Endothelial cell (in vitro differentiated cells): ENCODE results near the gene CDHR1. TPM values are rescaled to one million over a fixed set of nuclear protein-coding genes. Genes with fewer than 3 reads are reported as not detected.

Experiments used
- DNase-seq: peaks from one replicate; pipeline ENCODE4 v3.0.0; 2021; ENCODE audit warnings: low spot score
- H3K27ac Mint-ChIP-seq: one replicate; pipeline ENCODE4 v1.8.0; 2021; ENCODE audit warnings: mixed read lengths, inconsistent platforms; ENCODE audit not compliant: unreplicated experiment
- H3K27me3 Mint-ChIP-seq: one replicate; pipeline ENCODE4 v1.8.0; 2021; ENCODE audit warnings: mild to moderate bottlenecking, moderate library complexity, mixed read lengths, inconsistent platforms; ENCODE audit not compliant: unreplicated experiment
- H3K36me3 Mint-ChIP-seq: one replicate; pipeline ENCODE4 v1.8.0; 2021; ENCODE audit warnings: mild to moderate bottlenecking, low read depth, mixed read lengths, inconsistent platforms; ENCODE audit not compliant: unreplicated experiment
- H3K4me1 Mint-ChIP-seq: one replicate; pipeline ENCODE4 v1.8.0; 2021; ENCODE audit warnings: mild to moderate bottlenecking, mixed read lengths, inconsistent platforms; ENCODE audit not compliant: unreplicated experiment
- H3K4me3 Mint-ChIP-seq: one replicate; pipeline ENCODE4 v1.8.0; 2021; ENCODE audit warnings: mild to moderate bottlenecking, mixed read lengths, inconsistent platforms; ENCODE audit not compliant: unreplicated experiment
- H3K9me3 Mint-ChIP-seq: one replicate; pipeline ENCODE4 v1.8.0; 2021; ENCODE audit warnings: mixed read lengths, inconsistent platforms; ENCODE audit not compliant: unreplicated experiment
- total RNA-seq: library from RNA; stranded (reverse); fragmentation: NEBNext Ultra II Directional; extraction: Animal tissue kit (Norgen Biotek cat#: 25700); gene quantifications from one replicate; pipeline ENCODE4 v1.2.1, GENCODE V29; 2021; ENCODE audit not compliant: unreplicated experiment
- TF ChIP-seq, protein P1 (sequence below): fragments of 200-600 bp; sonication (generic); IDR thresholded peaks from one replicate; pipeline ENCODE4 v1.5.0; 2021; ENCODE audit warnings: antibody characterized with exemption; ENCODE audit not compliant: unreplicated experiment

The CDHR1 gene
- total RNA-seq, 1 donor from 2014 or later = 1.3 TPM

DNA sequence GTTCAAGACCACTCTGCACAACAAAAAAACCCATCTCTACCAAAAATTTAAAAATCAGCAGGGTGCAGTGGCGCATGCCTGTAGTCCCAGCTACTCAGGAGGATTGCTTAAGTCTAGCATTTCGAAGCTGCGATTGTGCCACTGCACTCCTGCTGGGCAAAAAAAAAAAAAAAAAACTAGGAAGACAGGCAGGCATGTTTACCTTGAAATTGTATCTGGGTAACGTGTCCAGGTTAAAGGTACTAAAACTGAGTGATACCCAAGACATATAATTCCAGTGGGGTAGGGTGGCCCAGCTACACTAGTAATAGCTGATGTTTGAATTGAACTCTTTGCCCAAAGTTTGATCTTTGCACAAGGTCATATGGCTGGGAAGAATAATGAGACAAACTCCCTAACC lies 38.8 kb upstream of the CDHR1 start:
- no peaks in the 10 kb centered on the region for H3K4me1 Mint-ChIP-seq
- DNase-seq = no peak
- no peak overlapping the region for H3K4me3 Mint-ChIP-seq
- TF ChIP-seq, protein P1, sequence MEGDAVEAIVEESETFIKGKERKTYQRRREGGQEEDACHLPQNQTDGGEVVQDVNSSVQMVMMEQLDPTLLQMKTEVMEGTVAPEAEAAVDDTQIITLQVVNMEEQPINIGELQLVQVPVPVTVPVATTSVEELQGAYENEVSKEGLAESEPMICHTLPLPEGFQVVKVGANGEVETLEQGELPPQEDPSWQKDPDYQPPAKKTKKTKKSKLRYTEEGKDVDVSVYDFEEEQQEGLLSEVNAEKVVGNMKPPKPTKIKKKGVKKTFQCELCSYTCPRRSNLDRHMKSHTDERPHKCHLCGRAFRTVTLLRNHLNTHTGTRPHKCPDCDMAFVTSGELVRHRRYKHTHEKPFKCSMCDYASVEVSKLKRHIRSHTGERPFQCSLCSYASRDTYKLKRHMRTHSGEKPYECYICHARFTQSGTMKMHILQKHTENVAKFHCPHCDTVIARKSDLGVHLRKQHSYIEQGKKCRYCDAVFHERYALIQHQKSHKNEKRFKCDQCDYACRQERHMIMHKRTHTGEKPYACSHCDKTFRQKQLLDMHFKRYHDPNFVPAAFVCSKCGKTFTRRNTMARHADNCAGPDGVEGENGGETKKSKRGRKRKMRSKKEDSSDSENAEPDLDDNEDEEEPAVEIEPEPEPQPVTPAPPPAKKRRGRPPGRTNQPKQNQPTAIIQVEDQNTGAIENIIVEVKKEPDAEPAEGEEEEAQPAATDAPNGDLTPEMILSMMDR = no peak
- peaks cover 2% of the 10 kb centered on the region for H3K27me3 Mint-ChIP-seq
- no peak overlapping the region for H3K27ac Mint-ChIP-seq
- no peaks in the 10 kb centered on the region for H3K36me3 Mint-ChIP-seq
- no peaks in the 10 kb centered on the region for H3K9me3 Mint-ChIP-seq

DNA sequence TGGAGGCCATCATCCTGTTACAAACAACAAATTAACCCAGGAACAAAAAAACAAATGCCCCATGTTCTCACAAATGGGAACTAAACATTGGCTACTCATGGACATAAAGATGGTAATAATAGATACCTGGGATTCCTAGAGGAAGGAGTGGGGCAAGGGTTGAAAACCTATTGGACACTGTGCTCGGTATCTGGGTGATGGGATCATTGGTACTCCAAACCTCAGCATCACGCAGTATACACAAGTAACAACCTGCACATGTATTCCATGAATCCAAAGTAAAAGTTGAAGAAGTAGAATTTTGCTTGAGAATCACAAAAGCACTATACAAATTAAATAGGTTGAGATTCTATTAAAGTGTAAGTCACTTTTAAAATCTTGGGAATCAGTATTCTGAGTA lies 38.3 kb upstream of the CDHR1 start:
- H3K4me3 Mint-ChIP-seq = no peak overlapping the region
- TF ChIP-seq, protein P1 = no peak
- H3K27ac Mint-ChIP-seq = no peak overlapping the region
- no peaks in the 10 kb centered on the region for H3K36me3 Mint-ChIP-seq
- H3K27me3 Mint-ChIP-seq = peaks cover 2% of the 10 kb centered on the region
- no peaks in the 10 kb centered on the region for H3K9me3 Mint-ChIP-seq
- DNase-seq = no peak
- no peaks in the 10 kb centered on the region for H3K4me1 Mint-ChIP-seq

DNA sequence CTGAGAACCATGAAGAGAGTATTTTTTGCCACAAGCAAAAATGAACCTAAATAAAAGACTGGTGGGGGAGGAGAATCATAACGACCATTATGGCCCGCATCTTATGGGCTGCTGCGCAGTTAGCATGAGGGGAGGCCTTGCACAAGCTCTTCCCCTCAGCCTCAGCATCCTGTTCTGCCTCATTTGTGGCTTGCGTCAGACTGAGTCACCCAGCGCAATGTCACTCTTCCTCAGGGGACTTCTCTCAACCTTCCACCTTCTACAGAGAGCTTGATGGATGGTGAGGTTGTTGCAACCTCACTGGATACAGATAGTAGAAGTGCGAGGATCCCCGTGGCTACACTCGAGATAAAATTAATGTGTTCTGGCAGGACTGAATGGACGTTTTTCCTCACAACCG lies 37.6 kb upstream of the CDHR1 start:
- TF ChIP-seq, protein P1 = no peak
- no peak overlapping the region for H3K4me3 Mint-ChIP-seq
- peaks cover 2% of the 10 kb centered on the region for H3K27me3 Mint-ChIP-seq
- no peak overlapping the region for H3K27ac Mint-ChIP-seq
- H3K36me3 Mint-ChIP-seq = no peaks in the 10 kb centered on the region
- H3K4me1 Mint-ChIP-seq = no peaks in the 10 kb centered on the region
- no peak for DNase-seq
- H3K9me3 Mint-ChIP-seq = no peaks in the 10 kb centered on the region

DNA sequence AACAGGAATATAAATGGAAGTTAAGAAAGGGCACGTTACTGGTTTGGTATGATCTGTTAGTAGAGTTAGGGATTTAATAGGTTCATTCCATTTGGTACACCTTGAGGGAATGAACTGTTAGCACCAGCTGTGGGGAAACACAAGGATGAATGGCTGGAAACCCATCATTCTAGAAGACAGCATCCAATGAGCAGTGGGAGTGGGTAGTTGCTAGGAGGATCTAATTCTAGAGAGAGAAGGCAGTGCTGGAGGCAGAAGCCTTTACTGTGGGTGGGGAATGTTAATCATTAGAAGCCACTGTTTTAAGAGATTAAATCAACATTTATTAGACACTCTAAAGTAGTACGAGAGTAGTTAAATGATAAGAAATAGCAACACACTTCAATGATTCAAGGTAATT lies 36.3 kb upstream of the CDHR1 start:
- H3K4me3 Mint-ChIP-seq = no peak overlapping the region
- DNase-seq = no peak
- H3K36me3 Mint-ChIP-seq = no peaks in the 10 kb centered on the region
- H3K4me1 Mint-ChIP-seq = no peaks in the 10 kb centered on the region
- no peak overlapping the region for H3K27ac Mint-ChIP-seq
- H3K9me3 Mint-ChIP-seq = no peaks in the 10 kb centered on the region
- TF ChIP-seq, protein P1 = no peak
- H3K27me3 Mint-ChIP-seq = peaks cover 2% of the 10 kb centered on the region

DNA sequence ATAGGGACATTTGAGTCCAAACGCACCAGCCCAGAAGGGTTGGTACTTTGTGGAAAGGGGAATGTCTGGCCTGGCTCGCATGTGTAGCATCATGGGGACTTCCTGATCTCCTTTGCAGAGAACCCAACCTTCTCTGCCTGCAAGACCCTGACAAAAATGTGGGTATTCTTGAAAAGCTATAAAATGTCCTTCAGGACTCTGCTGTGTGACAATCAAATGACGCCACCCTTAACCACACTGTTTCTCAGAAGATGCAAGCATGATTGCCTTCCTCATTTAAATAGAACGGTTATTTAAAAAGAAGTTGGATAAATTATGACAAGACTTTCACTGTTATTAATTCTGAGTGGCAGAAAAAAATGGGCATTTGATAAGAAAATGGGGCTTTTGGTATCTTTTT lies 35.8 kb upstream of the CDHR1 start:
- Mint-ChIP-seq H3K4me3 (no peak overlapping the region), H3K4me1 (no peaks in the 10 kb centered on the region)

More for the DNA sequence above, 35.8 kb upstream of the CDHR1 start:
- DNase-seq = no peak
- H3K27ac Mint-ChIP-seq = no peak overlapping the region
- peaks cover 2% of the 10 kb centered on the region for H3K27me3 Mint-ChIP-seq
- no peaks in the 10 kb centered on the region for H3K9me3 Mint-ChIP-seq
- H3K36me3 Mint-ChIP-seq = no peaks in the 10 kb centered on the region
- TF ChIP-seq, protein P1 = no peak
